ENCODE data around the gene CYP2W1. TPM values are rescaled to one million over a fixed set of nuclear protein-coding genes. Genes with fewer than 3 reads are reported as not detected.

Gene CYP2W1
- total RNA-seq, 1 donor from 2014 or later: not detected

DNA sequence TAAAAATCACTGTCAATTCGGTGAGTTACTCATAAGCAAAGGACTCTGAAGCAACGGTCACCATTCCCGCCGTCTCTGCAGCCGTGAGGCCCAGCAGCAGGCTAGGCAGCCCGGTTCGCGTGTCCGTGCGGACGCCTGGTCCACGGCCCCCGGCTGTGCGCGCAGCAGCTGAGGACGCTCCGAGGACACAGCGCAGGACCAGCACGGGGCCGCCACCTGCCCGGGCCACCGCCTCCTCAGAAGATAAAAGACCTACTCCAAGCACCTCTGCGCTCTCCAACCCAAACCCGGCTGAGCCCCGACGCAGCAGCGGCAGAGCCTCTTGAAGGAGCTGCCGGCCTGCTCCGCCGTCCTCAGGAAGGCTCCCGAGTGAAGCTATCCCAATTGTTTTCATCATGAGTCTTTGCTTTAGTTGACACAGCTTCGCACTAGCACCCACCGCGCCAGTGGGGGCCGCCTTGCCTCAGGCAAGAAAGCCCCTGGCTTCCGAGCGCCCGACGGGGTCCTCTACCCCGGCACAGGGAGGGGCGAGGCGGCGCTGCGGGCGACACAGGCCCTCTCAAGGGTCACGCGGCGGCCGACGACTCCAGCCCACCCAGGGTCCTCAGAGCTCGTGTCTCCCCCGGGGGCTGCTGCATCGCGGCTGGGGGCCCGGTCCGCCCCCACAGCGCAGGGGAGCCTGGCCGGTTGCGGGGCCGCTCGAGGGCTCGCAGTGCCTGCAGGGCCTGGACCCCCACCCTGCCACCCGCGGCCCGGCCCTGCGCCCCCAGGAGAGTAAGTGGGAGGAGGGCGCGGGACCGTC lies 44.5 kb downstream of the CYP2W1 start:
- peak overlapping the region; percentile 95 for H3K4me2 ChIP-seq (ENCODE audit: low read length)
- no peak for TF ChIP-seq EZH2 (IDR thresholded peaks at IDR 0.05; ENCODE audit: insufficient read depth, low read length)
- TF ChIP-seq, protein P1, sequence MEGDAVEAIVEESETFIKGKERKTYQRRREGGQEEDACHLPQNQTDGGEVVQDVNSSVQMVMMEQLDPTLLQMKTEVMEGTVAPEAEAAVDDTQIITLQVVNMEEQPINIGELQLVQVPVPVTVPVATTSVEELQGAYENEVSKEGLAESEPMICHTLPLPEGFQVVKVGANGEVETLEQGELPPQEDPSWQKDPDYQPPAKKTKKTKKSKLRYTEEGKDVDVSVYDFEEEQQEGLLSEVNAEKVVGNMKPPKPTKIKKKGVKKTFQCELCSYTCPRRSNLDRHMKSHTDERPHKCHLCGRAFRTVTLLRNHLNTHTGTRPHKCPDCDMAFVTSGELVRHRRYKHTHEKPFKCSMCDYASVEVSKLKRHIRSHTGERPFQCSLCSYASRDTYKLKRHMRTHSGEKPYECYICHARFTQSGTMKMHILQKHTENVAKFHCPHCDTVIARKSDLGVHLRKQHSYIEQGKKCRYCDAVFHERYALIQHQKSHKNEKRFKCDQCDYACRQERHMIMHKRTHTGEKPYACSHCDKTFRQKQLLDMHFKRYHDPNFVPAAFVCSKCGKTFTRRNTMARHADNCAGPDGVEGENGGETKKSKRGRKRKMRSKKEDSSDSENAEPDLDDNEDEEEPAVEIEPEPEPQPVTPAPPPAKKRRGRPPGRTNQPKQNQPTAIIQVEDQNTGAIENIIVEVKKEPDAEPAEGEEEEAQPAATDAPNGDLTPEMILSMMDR (IDR thresholded peaks at IDR 0.05; ENCODE audit: insufficient read depth, low read depth, low read length): no peak
- peaks cover 56% of the 10 kb centered on the region for H3K79me2 ChIP-seq (ENCODE audit: insufficient read depth, low read length)
- peaks cover 2% of the 10 kb centered on the region for H3K36me3 ChIP-seq (ENCODE audit: insufficient read depth, low read length)
- H4K20me1 ChIP-seq (ENCODE audit: insufficient read depth, low read length): peaks cover 53% of the 10 kb centered on the region
- H3K27me3 ChIP-seq (ENCODE audit: insufficient read depth, low read length): no peaks in the 10 kb centered on the region
- Mint-ChIP-seq H3K36me3 (ENCODE audit: low read depth, unreplicated experiment) (peaks cover 5% of the 10 kb centered on the region), H3K9me3 (ENCODE audit: unreplicated experiment) (no peaks in the 10 kb centered on the region), H3K4me3 (ENCODE audit: unreplicated experiment) (peak overlapping the region; percentile 90), H3K4me1 (ENCODE audit: low read depth, unreplicated experiment) (peaks cover 14% of the 10 kb centered on the region), H3K27me3 (ENCODE audit: low read depth, unreplicated experiment) (no peaks in the 10 kb centered on the region), H3K27ac (ENCODE audit: unreplicated experiment) (peak overlapping the region; percentile 62)
- H3K9ac ChIP-seq (ENCODE audit: low read length): peak overlapping the region; percentile 87
- peak; percentile 38 for DNase-seq (ENCODE audit: low read depth)
- peak overlapping the region; percentile 67 for H3K4me3 ChIP-seq (ENCODE audit: insufficient read depth, low read depth, low read length)
- peak overlapping the region; percentile 47 for H2AFZ ChIP-seq (ENCODE audit: low read depth, low read length)
- H3K9me3 ChIP-seq (ENCODE audit: insufficient read depth, low read depth, low read length): no peaks in the 10 kb centered on the region
- H3K27ac ChIP-seq (ENCODE audit: low read depth, low read length): peak overlapping the region; percentile 83
- no peak for FAIRE-seq
- peaks cover 18% of the 10 kb centered on the region for H3K4me1 ChIP-seq (ENCODE audit: insufficient read depth, low read length)

DNA sequence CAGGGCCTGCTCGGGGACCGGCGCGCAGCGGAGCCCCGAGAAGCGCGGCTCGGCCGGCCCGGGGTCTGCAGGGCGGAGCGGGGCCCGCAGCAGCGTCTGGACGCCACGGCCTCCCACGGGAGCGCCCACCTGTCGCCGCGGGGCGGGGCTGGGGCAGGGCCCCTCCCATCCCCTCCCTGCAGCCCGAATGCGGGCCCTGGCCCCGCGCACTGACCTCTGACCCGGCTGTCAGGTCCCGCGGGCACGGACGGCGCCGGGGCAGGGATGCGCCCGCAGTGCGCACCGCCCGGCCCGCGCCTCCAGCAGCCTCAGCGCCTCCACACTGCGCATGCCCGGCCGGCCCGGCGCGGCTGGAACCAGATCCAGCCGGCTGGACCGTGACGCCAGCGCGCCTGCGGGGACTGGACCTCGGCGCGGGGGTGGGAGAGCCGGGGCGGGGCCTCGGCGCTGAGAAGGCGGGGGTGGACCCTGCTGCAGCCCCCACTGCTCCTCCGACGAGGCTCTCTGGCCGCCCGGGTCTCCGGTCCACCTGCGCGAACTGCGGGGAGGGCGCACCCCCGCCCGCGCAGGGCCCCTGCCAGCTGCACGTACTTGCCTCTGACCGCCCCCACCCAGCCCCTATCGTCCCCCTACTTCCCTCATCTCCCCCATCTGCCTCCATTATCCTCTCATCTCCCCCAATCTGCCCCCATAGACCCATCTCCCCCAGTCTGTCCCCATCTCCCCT lies 45.2 kb downstream of the CYP2W1 start:
- TF ChIP-seq, protein P1 (IDR thresholded peaks at IDR 0.05; ENCODE audit: insufficient read depth, low read depth, low read length): no peak
- TF ChIP-seq EZH2 (IDR thresholded peaks at IDR 0.05; ENCODE audit: insufficient read depth, low read length): no peak
- H3K27ac Mint-ChIP-seq (ENCODE audit: unreplicated experiment): no peak overlapping the region
- Histone ChIP-seq H3K4me2 (ENCODE audit: low read length) (peak overlapping the region; percentile 95), H3K79me2 (ENCODE audit: insufficient read depth, low read length) (peaks cover 48% of the 10 kb centered on the region), H3K4me3 (ENCODE audit: insufficient read depth, low read depth, low read length) (peak overlapping the region; percentile 67), H4K20me1 (ENCODE audit: insufficient read depth, low read length) (peaks cover 45% of the 10 kb centered on the region), H3K27ac (ENCODE audit: low read depth, low read length) (peak overlapping the region; percentile 83), H3K4me1 (ENCODE audit: insufficient read depth, low read length) (peaks cover 18% of the 10 kb centered on the region), H3K9me3 (ENCODE audit: insufficient read depth, low read depth, low read length) (no peaks in the 10 kb centered on the region), H3K27me3 (ENCODE audit: insufficient read depth, low read length) (no peaks in the 10 kb centered on the region), H3K36me3 (ENCODE audit: insufficient read depth, low read length) (peaks cover 2% of the 10 kb centered on the region), H3K9ac (ENCODE audit: low read length) (peak overlapping the region; percentile 87), H2AFZ (ENCODE audit: low read depth, low read length) (peak overlapping the region; percentile 47)
- peaks cover 14% of the 10 kb centered on the region for H3K4me1 Mint-ChIP-seq (ENCODE audit: low read depth, unreplicated experiment)
- no peaks in the 10 kb centered on the region for H3K27me3 Mint-ChIP-seq (ENCODE audit: low read depth, unreplicated experiment)
- no peak for FAIRE-seq
- DNase-seq (ENCODE audit: low read depth): peak; percentile 72
- peaks cover 6% of the 10 kb centered on the region for H3K36me3 Mint-ChIP-seq (ENCODE audit: low read depth, unreplicated experiment)
- H3K4me3 Mint-ChIP-seq (ENCODE audit: unreplicated experiment): no peak overlapping the region
- no peaks in the 10 kb centered on the region for H3K9me3 Mint-ChIP-seq (ENCODE audit: unreplicated experiment)
